AG04450 (cell line): ENCODE data around the gene IFI44L. TPM values are rescaled to one million over a fixed set of nuclear protein-coding genes. Genes with fewer than 3 reads are reported as not detected.

ENCODE experiments used
- CTCF ChIA-PET: fragments of 300-600, 350-600 bp; formaldehyde crosslinking; extraction: SDS; loops from one replicate; lab custom pipeline; 2022; ENCODE audit warnings: antibody characterized with exemption, inconsistent platforms; lab: Charles Lee
- POLR2A ChIA-PET: fragments of 350-600 bp; formaldehyde crosslinking; extraction: SDS; loops from one replicate; lab custom pipeline; 2021; ENCODE audit warnings: antibody characterized with exemption, inconsistent platforms; lab: Yijun Ruan, JAX
- DNase-seq: peaks from one replicate; pipeline ENCODE4 v3.0.0-alpha.2; 2011; ENCODE audit warnings: low read depth, low spot score
- H3K27ac ChIP-seq: one replicate; pipeline ENCODE4 v1.5.1; 2012; ENCODE audit warnings: low read depth, low read length, control low read depth
- H3K27me3 ChIP-seq: one replicate; pipeline ENCODE4 v1.6.0; 2012; ENCODE audit warnings: low read length; ENCODE audit not compliant: control insufficient read depth, insufficient read depth
- H3K4me3 ChIP-seq: 2 replicates; pipeline ENCODE4 v1.5.1; 2011; ENCODE audit warnings: mild to moderate bottlenecking, low read depth, low read length, control low read depth
- H3K9me3 ChIP-seq: 2 replicates; pipeline ENCODE4 v1.5.1; 2012; ENCODE audit warnings: low read length; ENCODE audit not compliant: control insufficient read depth, insufficient read depth
- CTCF ChIP-seq: IDR thresholded peaks from 2 replicates; pipeline ENCODE4 v1.5.1; 2011; ENCODE audit warnings: low read depth, low read length, control low read depth, inconsistent platforms
- polyA plus RNA-seq: library from polyadenylated mRNA; depleted of rRNA; stranded (reverse); fragments of >200 nt; gene quantifications from 2 replicates; pipeline ENCODE4 v1.2.3, GENCODE V29; 2011

The IFI44L gene
- polyA plus RNA-seq, 1 experiment: 1.1 TPM

DNA sequence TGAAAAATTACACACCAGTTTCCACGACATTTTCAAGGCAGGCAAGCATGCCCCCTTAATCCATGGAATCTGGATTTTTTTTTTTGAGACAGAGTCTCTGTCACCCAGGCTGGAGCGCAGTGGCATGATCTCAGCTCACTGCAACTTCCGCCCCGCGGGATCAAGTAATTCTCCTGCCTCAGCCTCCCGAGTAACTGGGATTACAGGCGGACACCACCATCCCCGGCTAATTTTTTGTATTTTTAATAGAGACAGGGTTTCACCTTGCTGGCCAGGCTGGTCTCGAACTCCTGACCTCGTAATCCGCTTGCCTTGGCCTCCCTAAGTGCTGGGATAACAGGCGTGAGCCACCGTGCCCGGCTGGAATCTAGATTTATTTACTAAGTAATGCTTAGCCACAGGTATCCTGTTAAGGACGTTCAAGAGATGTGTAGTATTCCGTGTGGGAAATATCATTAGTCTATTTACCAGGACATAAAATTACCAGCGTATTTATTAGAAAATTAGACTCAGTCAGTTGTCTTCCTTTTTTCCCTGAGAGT, 31.8 kb downstream of the IFI44L start:
- H3K9me3 ChIP-seq: peaks cover 5% of the 10 kb centered on the region
- TF ChIP-seq CTCF: no peak
- no peak overlapping the region for H3K27ac ChIP-seq
- ChIA-PET CTCF (no interaction called here), POLR2A (no interaction called here)
- no peak for DNase-seq
- H3K27me3 ChIP-seq: no peaks in the 10 kb centered on the region
- H3K4me3 ChIP-seq: no peak overlapping the region

- Histone ChIP-seq H3K9me3 (no peaks in the 10 kb centered on the region), H3K27me3 (no peaks in the 10 kb centered on the region), H3K4me3 (no peak overlapping the region), H3K27ac (no peak overlapping the region)
- no peak for DNase-seq
- CTCF ChIA-PET: no interaction called here
- POLR2A ChIA-PET: no interaction called here
- no peak for TF ChIP-seq CTCF
Observed at GRCh38 chr1:78658901-78659300, 38.7 kb downstream of the IFI44L start.

- no peak for TF ChIP-seq CTCF
- Histone ChIP-seq H3K27ac (no peak overlapping the region), H3K9me3 (no peaks in the 10 kb centered on the region), H3K27me3 (no peaks in the 10 kb centered on the region), H3K4me3 (no peak overlapping the region)
- no peak for DNase-seq
- ChIA-PET POLR2A (no interaction called here), CTCF (interaction anchor here (3.6 kb wide), 1 partner anchor 12 kb away, joined by 20 read pairs; no protein-coding TSS in a partner anchor)
Observed at GRCh38 chr1:78663923-78664322, 43.7 kb downstream of the IFI44L start.

DNA sequence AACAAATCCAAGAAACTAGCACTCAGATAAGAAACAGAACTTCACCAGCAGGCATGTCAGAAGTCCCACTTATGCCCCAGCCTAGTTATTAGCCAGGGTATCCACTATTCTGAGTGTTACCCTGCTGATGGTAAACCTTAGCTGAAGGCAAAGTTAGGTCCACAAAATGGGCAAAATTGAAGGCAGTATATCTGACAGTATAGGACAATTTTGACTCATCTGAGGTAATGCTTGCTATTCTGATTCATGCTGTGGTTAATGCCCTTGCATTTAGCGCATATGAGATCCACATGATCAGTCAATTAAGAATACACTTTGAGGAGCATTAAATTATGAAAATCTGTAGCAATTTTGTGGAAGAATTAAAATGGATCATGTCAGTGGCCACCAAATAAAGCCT, 44.5 kb downstream of the IFI44L start:
- Histone ChIP-seq H3K27ac (no peak overlapping the region), H3K27me3 (no peaks in the 10 kb centered on the region), H3K9me3 (no peaks in the 10 kb centered on the region), H3K4me3 (no peak overlapping the region)
- TF ChIP-seq CTCF: no peak
- CTCF ChIA-PET: interaction anchor here (3.6 kb wide), 1 partner anchor 11 kb away, joined by 20 read pairs; no protein-coding TSS in a partner anchor
- no peak for DNase-seq
- POLR2A ChIA-PET: no interaction called here

DNA sequence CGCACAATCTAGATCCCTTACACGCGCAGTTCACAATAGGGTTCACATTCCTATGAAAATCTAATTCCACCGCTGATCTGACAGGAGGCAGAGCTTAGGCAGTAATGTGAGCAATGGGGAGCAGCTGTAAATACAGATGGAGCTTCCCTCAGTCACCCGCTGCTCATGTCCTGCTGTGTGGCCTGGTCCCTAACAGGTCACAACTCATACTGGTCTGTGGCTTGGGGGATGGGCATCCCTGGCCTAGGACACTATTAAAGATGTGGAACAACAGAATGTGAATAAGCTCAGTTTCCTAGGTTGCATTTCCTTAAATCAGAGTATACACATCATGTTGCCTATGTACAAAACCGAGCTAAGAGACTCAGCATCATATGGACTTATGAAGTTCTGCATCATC, 45.6 kb downstream of the IFI44L start:
- Histone ChIP-seq H3K4me3 (no peak overlapping the region), H3K27ac (no peak overlapping the region), H3K27me3 (no peaks in the 10 kb centered on the region), H3K9me3 (no peaks in the 10 kb centered on the region)
- TF ChIP-seq CTCF: no peak
- DNase-seq: no peak
- POLR2A ChIA-PET: no interaction called here
- CTCF ChIA-PET: interaction anchor here (1.3 to 3.6 kb wide), 4 partner anchors 10 to 521 kb away, joined by 3 to 20 read pairs (median 4); no protein-coding TSS in a partner anchor
